K562 (cell line): ENCODE results near the gene POLRMT. TPM values are rescaled to one million over a fixed set of nuclear protein-coding genes. Genes with fewer than 3 reads are reported as not detected.

Experiments
- CBFA2T3 ChIP-seq: fragments of 450-650 bp; IDR thresholded peaks from 2 replicates; pipeline ENCODE4 v1.6.1; 2017
- HDAC2 ChIP-seq: fragments of 450-650 bp; IDR thresholded peaks from 2 replicates; pipeline ENCODE4 v1.6.1; 2016; ENCODE audit warnings: mild to moderate bottlenecking
- MGA ChIP-seq: fragments of 450-650 bp; IDR thresholded peaks from 2 replicates; pipeline ENCODE4 v1.6.1; 2016; ENCODE audit warnings: mild to moderate bottlenecking, moderate library complexity
- PYGO2 ChIP-seq: fragments of 450-650 bp; IDR thresholded peaks from 2 replicates; pipeline ENCODE4 v1.6.1; 2016; ENCODE audit warnings: mild to moderate bottlenecking, missing genetic modification characterization, moderate library complexity, missing compliant biosample characterization
- SRSF3 ChIP-seq: fragments of 200-400 bp; formaldehyde crosslinking; IDR thresholded peaks from 2 replicates; pipeline ENCODE4 v1.6.1; 2016; ENCODE audit warnings: mild to moderate bottlenecking, low read length, moderate library complexity; ENCODE audit not compliant: insufficient read depth
- U2AF2 ChIP-seq: fragments of 200-400 bp; formaldehyde crosslinking; optimal IDR thresholded peaks from 2 replicates; pipeline ENCODE3; 2017; ENCODE audit warnings: low read depth, mild to moderate bottlenecking, low read length
- ZKSCAN1 ChIP-seq: fragments of 150-350 bp; IDR thresholded peaks from 2 replicates; pipeline ENCODE4 v1.6.1; 2016; ENCODE audit warnings: low read depth, low read length
- ZNF140 ChIP-seq: fragments of 250-450 bp; sonication (Bioruptor Pico); IDR thresholded peaks from 2 replicates; pipeline ENCODE4 v1.8.0; 2021; ENCODE audit warnings: moderate library complexity, mild to moderate bottlenecking, inconsistent platforms
- ZNF354B ChIP-seq: fragments of 250-450 bp; sonication (Bioruptor Pico); IDR thresholded peaks from 2 replicates; pipeline ENCODE4 v1.4.0; 2020
- ZNF395 ChIP-seq: fragments of 200-800 bp; sonication (Bioruptor generic); IDR thresholded peaks from 2 replicates; pipeline ENCODE4 v1.6.1; 2017; ENCODE audit warnings: missing genetic modification characterization, missing compliant biosample characterization
- ZNF77 ChIP-seq: fragments of 250-450 bp; sonication (Bioruptor Pico); IDR thresholded peaks from 2 replicates; pipeline ENCODE4 v1.5.0; 2020
- ZNF780A ChIP-seq: fragments of 250-450 bp; sonication (Bioruptor Pico); IDR thresholded peaks from 2 replicates; pipeline ENCODE4 v1.5.0; 2021; ENCODE audit warnings: mild to moderate bottlenecking
- polyA plus RNA-seq, 8 experiments: library from polyadenylated mRNA; depleted of rRNA in 4 of 8; stranded (reverse) in 5 of 8; unstranded in 3 of 8; fragments of >200 nt; fragmentation: Nextera tagmentation in 2 of 8; fragmentation: Illumina TruSeq in 1 of 8; extraction: Ambion mirVana in 2 of 8; extraction: Trizol in 1 of 8; gene quantifications; 2 replicates each; pipeline versions ENCODE4 v1.2.1 to v1.2.3, GENCODE V29; 2011 to 2014; ENCODE audit warnings: inconsistent platforms in 1 of 8, missing spikeins in 1 of 8
- total RNA-seq, 7 experiments: library from RNA; depleted of rRNA in 6 of 7; stranded (reverse); fragments of >200 nt in 6 of 7; fragmentation: Illumina TruSeq in 2 of 7; extraction: Trizol in 2 of 7; gene quantifications; 2 replicates each; pipeline versions ENCODE4 v1.2.1 to v1.2.3, GENCODE V29; 2011 to 2021; ENCODE audit warnings: low replicate concordance in 1 of 7

POLRMT gene
- total and polyA plus RNA-seq, 9 of the 15 experiments (the other 6 are each of a cell fraction or from before 2014, with no cell fraction given) = 30.3 to 144 (median 68.0) TPM

GRCh38 chr19:597406-598315 is 35.7 kb downstream of the POLRMT start (continued):
- TF ChIP-seq ZNF780A (CRISPR knock-in tag) (no peak), ZNF354B (CRISPR knock-in tag) (no peak), SRSF3 (no peak), ZNF140 (CRISPR knock-in tag) (0 out of 2 replicates have a peak, but pooled peaks have one; percentile 10), CBFA2T3 (no peak), ZNF77 (CRISPR knock-in tag) (no peak), ZKSCAN1 (0 out of 2 replicates have a peak, but pooled peaks have one; percentile 35), HDAC2 (no peak), U2AF2 (no peak), MGA (peak; percentile 35; the same call in 1 of the 2 replicates), PYGO2 (tag) (0 out of 2 replicates have a peak, but pooled peaks have one; percentile 40), ZNF395 (no peak)
